GM19468 (cell line): ENCODE results near the gene XAGE3.
"Not testable (repeated sequence)": the region's sequence is repeated elsewhere in the genome, so short reads cannot be mapped to it uniquely, and the experiment has no call there.

Source experiments
- ATAC-seq: cut with Tn5 transposase; IDR thresholded peaks from one replicate; pipeline ENCODE4 v1.9.1; 2021; ENCODE audit warnings: mild to moderate bottlenecking, moderate library complexity, moderate number of reproducible peaks; ENCODE audit not compliant: unreplicated experiment; ENCODE audit errors: extremely low read depth

The XAGE3 gene

GRCh38 chrX:52852110-52852860, 15.6 kb downstream of the XAGE3 start:
- no peak for ATAC-seq

DNA sequence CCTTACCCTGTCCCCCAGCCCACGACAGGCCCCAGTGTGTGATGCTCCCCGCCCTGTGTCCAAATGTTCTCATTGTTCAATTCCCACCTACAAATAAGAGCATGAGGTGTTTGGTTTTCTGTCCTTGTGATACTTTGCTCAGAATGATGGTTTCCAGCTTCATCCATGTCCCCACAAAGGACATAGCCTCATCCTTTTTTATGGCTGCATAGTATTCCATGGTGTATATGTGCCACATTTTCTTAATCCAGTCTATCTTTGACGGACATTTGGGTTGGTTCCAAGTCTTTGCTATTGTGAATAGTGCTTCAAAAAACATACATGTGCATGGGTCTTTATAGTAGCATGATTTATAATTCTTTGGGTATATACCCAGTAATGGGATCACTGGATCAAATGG, 24.3 kb downstream of the XAGE3 start:
- ATAC-seq = not testable (repeated sequence)

GRCh38 chrX:52839137-52839536, 28.7 kb downstream of the XAGE3 start:
- ATAC-seq = no peak

DNA sequence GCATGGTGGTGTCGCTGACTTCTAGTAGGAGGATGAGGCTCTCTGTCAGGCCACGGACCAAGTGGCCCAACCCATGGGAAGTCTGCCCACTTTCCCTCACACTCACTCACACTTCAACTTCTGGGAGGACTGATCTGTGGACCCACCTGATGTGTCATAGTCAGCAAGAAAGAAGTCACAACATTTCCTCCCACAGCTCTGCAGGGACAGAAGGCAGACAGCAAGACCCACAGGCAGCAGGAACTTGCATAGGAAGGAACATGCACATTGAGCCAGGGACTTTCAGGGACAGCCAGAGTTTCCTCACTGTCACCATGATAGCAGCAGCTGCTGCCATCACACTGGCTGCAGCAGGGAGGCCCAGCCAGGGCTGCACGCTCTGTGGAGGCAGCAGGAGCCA, 37.3 kb downstream of the XAGE3 start:
- ATAC-seq = no peak

- no peak for ATAC-seq
Observed at GRCh38 chrX:52824608-52825007, 43.3 kb downstream of the XAGE3 start.

DNA sequence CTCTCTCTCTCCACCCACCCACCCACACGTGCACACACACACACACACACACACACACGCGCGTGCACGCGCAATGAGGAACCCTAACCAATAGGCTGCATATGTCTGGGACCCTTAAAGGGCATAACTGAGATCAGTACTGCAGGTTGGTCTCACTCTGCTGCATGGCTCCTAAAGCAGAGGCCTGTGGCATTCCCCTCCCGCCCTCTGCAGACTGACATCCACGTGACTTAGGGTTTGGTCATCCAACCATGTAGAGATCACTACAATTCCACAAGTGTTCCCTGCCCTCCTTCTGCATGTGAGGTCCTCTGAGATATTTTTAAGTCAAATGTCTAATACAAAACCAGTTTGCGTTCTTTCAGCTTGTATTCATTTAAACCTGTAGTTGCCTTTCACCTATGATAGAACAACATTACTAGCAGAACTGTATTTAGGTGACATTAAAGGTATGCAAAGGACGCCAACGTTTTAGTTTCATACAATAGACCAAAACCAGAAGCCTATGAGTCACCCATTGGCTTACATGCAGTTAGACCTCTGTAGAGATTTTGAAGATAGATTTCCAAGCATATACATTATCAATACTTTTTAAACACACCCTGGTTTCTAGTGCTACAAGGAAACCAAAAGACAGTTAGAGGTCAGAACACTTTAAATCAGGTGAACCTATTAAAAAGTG, 46.7 kb downstream of the XAGE3 start:
- no peak for ATAC-seq

DNA sequence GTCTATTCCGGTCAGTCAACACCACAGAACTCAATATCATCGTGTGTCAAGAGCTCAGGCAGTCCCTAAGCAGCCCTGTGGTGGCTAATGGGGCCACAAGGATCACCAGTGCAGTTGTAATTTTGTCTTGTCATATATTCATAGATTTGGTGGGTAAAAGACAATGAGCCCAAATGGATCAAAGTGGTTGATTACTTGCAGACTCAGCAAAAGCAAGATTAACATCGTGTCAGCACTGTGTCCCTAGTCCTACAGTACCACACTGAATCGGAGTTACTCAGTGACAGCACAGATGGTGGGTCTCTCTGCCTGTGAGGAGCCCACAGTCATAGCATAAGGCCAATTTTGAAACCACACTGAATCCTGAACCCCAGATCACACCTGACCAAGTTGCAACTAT, 48.1 kb downstream of the XAGE3 start:
- ATAC-seq = no peak
